Nephron (organoid): ENCODE measurements around the gene STRIT1.

Source experiments
- H3K27ac Mint-ChIP-seq, 3 experiments: 2 replicates each; pipeline ENCODE4 v1.8.0; 2020; ENCODE audit warnings: mixed read lengths in 3 of 3, mild to moderate bottlenecking in 2 of 3, moderate library complexity in 1 of 3
- H3K27me3 Mint-ChIP-seq: 2 replicates; pipeline ENCODE4 v1.8.0; 2021; ENCODE audit warnings: low read depth, mild to moderate bottlenecking, moderate library complexity, mixed read lengths
- H3K36me3 Mint-ChIP-seq: 2 replicates; pipeline ENCODE4 v1.8.0; 2020; ENCODE audit warnings: low read depth, mixed read lengths
- H3K4me1 Mint-ChIP-seq: 2 replicates; pipeline ENCODE4 v1.8.0; 2020; ENCODE audit warnings: mixed read lengths
- H3K4me3 Mint-ChIP-seq, 3 experiments: 2 replicates each; pipeline ENCODE4 v1.8.0; 2020; ENCODE audit warnings: mild to moderate bottlenecking in 3 of 3, mixed read lengths in 3 of 3, moderate library complexity in 2 of 3
- H3K9me3 Mint-ChIP-seq: 2 replicates; pipeline ENCODE4 v1.8.0; 2020; ENCODE audit warnings: mixed read lengths
- CTCF ChIP-seq, 3 experiments: fragments of 200-600 bp; sonication (generic); IDR thresholded peaks; one replicate each; pipeline ENCODE4 v1.5.0; 2021; ENCODE audit warnings: antibody characterized with exemption in 3 of 3; ENCODE audit not compliant: unreplicated experiment in 3 of 3

STRIT1 gene

GRCh38 chr3:155334215-155334913, 40.9 kb upstream of the STRIT1 start:
- H3K36me3 Mint-ChIP-seq = no peaks in the 10 kb centered on the region
- H3K9me3 Mint-ChIP-seq = no peaks in the 10 kb centered on the region
- peaks cover 8% of the 10 kb centered on the region for H3K4me1 Mint-ChIP-seq
- no peak for TF ChIP-seq CTCF (IDR thresholded peaks at IDR 0.05; ENCODE audit: unreplicated experiment in 3 of 3)
- H3K4me3 Mint-ChIP-seq = no peak overlapping the region
- H3K27me3 Mint-ChIP-seq = peaks cover 6% of the 10 kb centered on the region
- H3K27ac Mint-ChIP-seq = no peak overlapping the region

GRCh38 chr3:155332716-155333115, 39.2 kb upstream of the STRIT1 start:
- H3K27me3 Mint-ChIP-seq = peaks cover 10% of the 10 kb centered on the region
- H3K4me1 Mint-ChIP-seq = peaks cover 8% of the 10 kb centered on the region
- H3K4me3 Mint-ChIP-seq = no peak overlapping the region
- H3K9me3 Mint-ChIP-seq = no peaks in the 10 kb centered on the region
- TF ChIP-seq CTCF (IDR thresholded peaks at IDR 0.05; ENCODE audit: unreplicated experiment in 3 of 3) = no peak
- no peaks in the 10 kb centered on the region for H3K36me3 Mint-ChIP-seq
- no peak overlapping the region for H3K27ac Mint-ChIP-seq

GRCh38 chr3:155331078-155331477, 37.6 kb upstream of the STRIT1 start:
- TF ChIP-seq CTCF (IDR thresholded peaks at IDR 0.05; ENCODE audit: unreplicated experiment in 3 of 3) = no peak
- Mint-ChIP-seq H3K4me1 (peaks cover 8% of the 10 kb centered on the region), H3K4me3 (no peak overlapping the region), H3K36me3 (no peaks in the 10 kb centered on the region), H3K27me3 (peaks cover 14% of the 10 kb centered on the region), H3K27ac (no peak overlapping the region), H3K9me3 (no peaks in the 10 kb centered on the region)

- Mint-ChIP-seq H3K27ac (no peak overlapping the region), H3K27me3 (peaks cover 14% of the 10 kb centered on the region)
Observed at GRCh38 chr3:155330370-155330769, 36.9 kb upstream of the STRIT1 start.

GRCh38 chr3:155329513-155330048, 36.1 kb upstream of the STRIT1 start:
- peaks cover 16% of the 10 kb centered on the region for H3K27me3 Mint-ChIP-seq
- H3K36me3 Mint-ChIP-seq = no peaks in the 10 kb centered on the region
- H3K27ac Mint-ChIP-seq = no peak overlapping the region
- no peaks in the 10 kb centered on the region for H3K9me3 Mint-ChIP-seq
- no peaks in the 10 kb centered on the region for H3K4me1 Mint-ChIP-seq
- no peak for TF ChIP-seq CTCF (IDR thresholded peaks at IDR 0.05; ENCODE audit: unreplicated experiment in 3 of 3)
- H3K4me3 Mint-ChIP-seq = no peak overlapping the region

More at GRCh38 chr3:155330370-155330769, 36.9 kb upstream of the STRIT1 start:
- Mint-ChIP-seq H3K36me3 (no peaks in the 10 kb centered on the region), H3K9me3 (no peaks in the 10 kb centered on the region), H3K4me1 (peaks cover 6% of the 10 kb centered on the region), H3K4me3 (no peak overlapping the region)
- no peak for TF ChIP-seq CTCF (IDR thresholded peaks at IDR 0.05; ENCODE audit: unreplicated experiment in 3 of 3)

GRCh38 chr3:155327871-155328270, 34.4 kb upstream of the STRIT1 start:
- TF ChIP-seq CTCF (IDR thresholded peaks at IDR 0.05; ENCODE audit: unreplicated experiment in 3 of 3) = no peak
- Mint-ChIP-seq H3K4me3 (no peak overlapping the region), H3K9me3 (no peaks in the 10 kb centered on the region), H3K27ac (no peak overlapping the region), H3K36me3 (no peaks in the 10 kb centered on the region), H3K4me1 (no peaks in the 10 kb centered on the region), H3K27me3 (peaks cover 20% of the 10 kb centered on the region)
